Endothelial cell of umbilical vein (primary cell): Measurements from ENCODE around the gene KHNYN. TPM values are rescaled to one million over a fixed set of nuclear protein-coding genes. Genes with fewer than 3 reads are reported as not detected.

Source experiments
- BruUV-seq: library from RNA; stranded (reverse); fragments of 400-500 nt; replicated peaks from 2 replicates; lab custom pipeline; 2021; lab: Mats Ljungman, UMichigan
- CTCF ChIA-PET: fragments of 300-600, 350-600 bp; sonication (Branson Sonifier 250); formaldehyde crosslinking; loops from one replicate; lab custom pipeline; 2021; ENCODE audit warnings: antibody characterized with exemption, inconsistent platforms; lab: Charles Lee
- POLR2A ChIA-PET: fragments of 300-600, 350-600 bp; sonication (Branson Sonifier 250); formaldehyde crosslinking; loops from one replicate; lab custom pipeline; 2021; ENCODE audit warnings: antibody characterized with exemption, inconsistent platforms; lab: Charles Lee
- DNase-seq: peaks from one replicate; pipeline ENCODE4 v3.0.0-alpha.2; 2011; ENCODE audit warnings: low read depth, low spot score
- FAIRE-seq: peaks from 2 replicates; lab custom pipeline; 2011; peaks lifted over from hg19 to GRCh38; lab: Jason Lieb, UNC
- H2AFZ ChIP-seq: 2 replicates; pipeline ENCODE4 v1.6.0; 2012; ENCODE audit warnings: low read depth, low read length, control low read depth, inconsistent platforms
- H3K27ac ChIP-seq: 2 replicates; pipeline ENCODE4 v1.5.1; 2011; ENCODE audit warnings: low read depth, mild to moderate bottlenecking, control low read depth, low read length, moderate library complexity; ENCODE audit not compliant: insufficient read depth
- H3K27me3 ChIP-seq, 2 experiments: 2 replicates each; pipeline versions ENCODE4 v1.6.0 to v1.6.1; 2011; ENCODE audit warnings: low read length in 2 of 2, mixed read lengths in 1 of 2; ENCODE audit not compliant: control insufficient read depth in 2 of 2, insufficient read depth in 2 of 2
- H3K36me3 ChIP-seq, 2 experiments: 2 replicates in 1 of 2; 3 replicates in 1 of 2; pipeline ENCODE4 v1.5.1; 2011; ENCODE audit warnings: low read length in 2 of 2, mild to moderate bottlenecking in 1 of 2, moderate library complexity in 1 of 2; ENCODE audit not compliant: control insufficient read depth in 2 of 2, insufficient read depth in 2 of 2; ENCODE audit errors: extremely low read depth in 1 of 2
- H3K4me1 ChIP-seq: 3 replicates; pipeline ENCODE4 v1.5.1; 2011; ENCODE audit warnings: mild to moderate bottlenecking, low read length; ENCODE audit not compliant: control insufficient read depth, insufficient read depth; ENCODE audit errors: extremely low read depth
- H3K4me2 ChIP-seq: 2 replicates; pipeline ENCODE4 v1.6.1; 2011; ENCODE audit warnings: low read length, control low read depth, mixed read lengths; ENCODE audit not compliant: insufficient read depth
- H3K4me3 ChIP-seq, 3 experiments: fragments of 200-600 bp in 1 of 3; sonication (generic), shearing (Covaris generic) in 1 of 3; replicated peaks in 1 of 3; 2 replicates each; pipeline ENCODE4 v1.5.1; 2011 to 2016; ENCODE audit warnings: control low read depth in 3 of 3, low read length in 3 of 3, mild to moderate bottlenecking in 2 of 3, inconsistent platforms in 1 of 3, low read depth in 1 of 3, moderate library complexity in 1 of 3; ENCODE audit not compliant: insufficient read depth in 1 of 3
- H3K79me2 ChIP-seq: 2 replicates; pipeline ENCODE4 v1.6.0; 2012; ENCODE audit warnings: low read length, inconsistent platforms; ENCODE audit not compliant: control insufficient read depth, insufficient read depth
- H3K9ac ChIP-seq: replicated peaks from 2 replicates; pipeline ENCODE3; 2011; ENCODE audit warnings: low read length, control low read depth; ENCODE audit not compliant: insufficient read depth; ENCODE audit errors: extremely low read depth
- H3K9me1 ChIP-seq: replicated peaks from 3 replicates; pipeline ENCODE4 v1.6.0; 2011; ENCODE audit warnings: mild to moderate bottlenecking, low read length; ENCODE audit not compliant: control insufficient read depth, insufficient read depth; ENCODE audit errors: extremely low read depth
- H3K9me3 ChIP-seq: replicated peaks from 2 replicates; pipeline ENCODE4 v1.5.1; 2012; ENCODE audit warnings: low read length, inconsistent platforms; ENCODE audit not compliant: control insufficient read depth, insufficient read depth
- H4K20me1 ChIP-seq: replicated peaks from 2 replicates; pipeline ENCODE3; 2011; ENCODE audit warnings: mild to moderate bottlenecking, low read length; ENCODE audit not compliant: control insufficient read depth, insufficient read depth; ENCODE audit errors: extremely low read depth
- CTCF ChIP-seq, 2 donors: IDR thresholded peaks; 1 replicate in 1 of 2; 2 replicates in 1 of 2; pipeline ENCODE4 v1.5.1; 2011; ENCODE audit warnings: low read length in 2 of 2, mild to moderate bottlenecking in 2 of 2, moderate library complexity in 2 of 2, control low read depth in 1 of 2, inconsistent platforms in 1 of 2, low read depth in 1 of 2; ENCODE audit not compliant: insufficient read depth in 1 of 2; ENCODE audit errors: extremely low read depth in 1 of 2
- EZH2 ChIP-seq: IDR thresholded peaks from 2 replicates; pipeline ENCODE4 v1.6.1; 2012; ENCODE audit warnings: borderline replicate concordance, low read depth, mild to moderate bottlenecking, moderate library complexity, low read length, inconsistent platforms; ENCODE audit not compliant: severe bottlenecking
- FOS ChIP-seq: IDR thresholded peaks from 2 replicates; pipeline ENCODE4 v1.6.1; 2011; ENCODE audit warnings: mild to moderate bottlenecking, low read length, moderate library complexity, borderline replicate concordance; ENCODE audit not compliant: insufficient read depth
- GATA2 ChIP-seq: IDR thresholded peaks from 2 replicates; pipeline ENCODE4 v1.7.0; 2011; ENCODE audit warnings: low read depth, mild to moderate bottlenecking, moderate library complexity, mixed read lengths, low read length; ENCODE audit not compliant: insufficient read length, insufficient read depth
- JUN ChIP-seq: IDR thresholded peaks from 2 replicates; pipeline ENCODE4 v1.6.1; 2011; ENCODE audit warnings: borderline replicate concordance, low read depth; ENCODE audit not compliant: insufficient read length, insufficient read depth
- MAX ChIP-seq: IDR thresholded peaks from 2 replicates; pipeline ENCODE4 v1.6.1; 2011; ENCODE audit not compliant: insufficient read depth, insufficient read length
- MYC ChIP-seq: IDR thresholded peaks from one replicate; pipeline ENCODE4 v1.6.1; 2011; ENCODE audit warnings: mild to moderate bottlenecking, low read depth, low read length
- POLR2A ChIP-seq: IDR thresholded peaks from 2 replicates; pipeline ENCODE4 v1.6.1; 2012; ENCODE audit warnings: low read depth, mild to moderate bottlenecking, control low read depth, low read length
- POLR2AphosphoS5 ChIP-seq: IDR thresholded peaks from 2 replicates; pipeline ENCODE4 v1.6.1; 2012; ENCODE audit warnings: low read depth, mild to moderate bottlenecking, control low read depth, low read length, moderate library complexity; ENCODE audit not compliant: insufficient read depth
- dilution Hi-C: fragments of 300-500 bp; cut with MboI; formaldehyde crosslinking; loops from one replicate; pipeline ENCODE4 v1.15.0; 2019; ENCODE audit warnings: low sequenced_read_pairs; ENCODE audit not compliant: extremely low pct_ligation_motif_present
- intact Hi-C: fragments of 100-400 bp; cut with micrococcal nuclease; formaldehyde crosslinking; loops from one replicate; pipeline ENCODE4 v1.10.0; 2022
- polyA plus RNA-seq, 4 experiments: library from polyadenylated mRNA; depleted of rRNA in 3 of 4; stranded (reverse) in 3 of 4; unstranded in 1 of 4; fragments of >200 nt; gene quantifications; 2 replicates each; pipeline versions ENCODE4 v1.2.1 to v1.2.3, GENCODE V29; 2011 to 2012; ENCODE audit warnings: missing spikeins in 1 of 4
- total RNA-seq: library from RNA; stranded (reverse); gene quantifications from 2 replicates; pipeline ENCODE4 v1.2.3, GENCODE V29; 2021

The KHNYN gene
- total and polyA plus RNA-seq, 2 donors (not counting 3 experiments of a cell fraction or from before 2014, with no cell fraction given) = 25.4 to 63.3 TPM

GRCh38 chr14:24395609-24396582 is 33.9 kb upstream of the KHNYN start:
- Histone ChIP-seq H3K27ac (no peak overlapping the region), H4K20me1 (no peaks in the 10 kb centered on the region), H3K36me3 (no peaks in the 10 kb centered on the region), H2AFZ (no peak overlapping the region), H3K9me1 (no peaks in the 10 kb centered on the region), H3K79me2 (no peaks in the 10 kb centered on the region), H3K4me2 (no peak overlapping the region), H3K9ac (no peak overlapping the region), H3K27me3 (no peaks in the 10 kb centered on the region), H3K4me1 (peaks cover 35% of the 10 kb centered on the region), H3K9me3 (no peaks in the 10 kb centered on the region), H3K4me3 (no peak overlapping the region)
- dilution Hi-C loops = no loop called here
- intact Hi-C loops = no loop called here
- POLR2A ChIA-PET = no interaction called here
- DNase-seq = no peak
- TF ChIP-seq CTCF (IDR thresholded peaks at IDR 0.05; ENCODE audit: extremely low read depth in 1 of 2, insufficient read depth in 1 of 2, low read depth in 1 of 2, low read length in 2 of 2) = no peak
- no peak for TF ChIP-seq GATA2
- TF ChIP-seq FOS = no peak
- no peak for TF ChIP-seq POLR2A
- TF ChIP-seq JUN = no peak
- no peak for TF ChIP-seq MYC
- TF ChIP-seq MAX = no peak
- no peak for TF ChIP-seq POLR2AphosphoS5
- no peak for TF ChIP-seq EZH2
- FAIRE-seq = no peak
- BruUV-seq = no TSS peak
- CTCF ChIA-PET = interaction anchor here (1.0 to 2.7 kb wide), 6 partner anchors 13 to 62 kb away, joined by 3 to 13 read pairs (median 4); no protein-coding TSS in a partner anchor
